C4-2B (cell line): ENCODE results near the gene PARVG.

ENCODE experiments used
- ZFX ChIP-seq: fragments of 450-650 bp; IDR thresholded peaks from 2 replicates; pipeline ENCODE4 v1.6.1; 2017
- TF ChIP-seq, protein P1 (sequence below): fragments of 450-650 bp; conservative IDR thresholded peaks from 2 replicates; pipeline ENCODE4 v1.5.1; 2017; ENCODE audit warnings: mild to moderate bottlenecking

DNA sequence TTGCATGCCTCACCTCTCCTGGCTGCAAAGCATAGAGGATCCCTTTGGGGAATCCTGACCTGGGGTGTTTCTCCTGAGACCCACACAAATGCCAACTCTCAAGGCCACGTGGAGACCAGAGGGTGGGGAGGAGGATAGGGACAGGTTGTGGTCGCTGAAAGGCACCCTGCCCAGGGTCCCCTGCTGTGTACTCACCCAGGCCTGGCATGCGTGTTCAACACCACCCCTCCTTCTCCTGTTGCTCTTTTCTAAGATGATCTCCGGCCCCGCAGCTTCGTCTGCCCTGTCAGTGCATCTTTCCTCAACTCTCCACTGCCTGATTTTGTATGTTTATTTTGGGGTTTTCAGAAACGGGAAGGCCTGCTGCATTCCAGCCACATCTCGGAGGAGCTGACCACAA lies 44.6 kb upstream of the PARVG start:
- TF ChIP-seq, protein P1, sequence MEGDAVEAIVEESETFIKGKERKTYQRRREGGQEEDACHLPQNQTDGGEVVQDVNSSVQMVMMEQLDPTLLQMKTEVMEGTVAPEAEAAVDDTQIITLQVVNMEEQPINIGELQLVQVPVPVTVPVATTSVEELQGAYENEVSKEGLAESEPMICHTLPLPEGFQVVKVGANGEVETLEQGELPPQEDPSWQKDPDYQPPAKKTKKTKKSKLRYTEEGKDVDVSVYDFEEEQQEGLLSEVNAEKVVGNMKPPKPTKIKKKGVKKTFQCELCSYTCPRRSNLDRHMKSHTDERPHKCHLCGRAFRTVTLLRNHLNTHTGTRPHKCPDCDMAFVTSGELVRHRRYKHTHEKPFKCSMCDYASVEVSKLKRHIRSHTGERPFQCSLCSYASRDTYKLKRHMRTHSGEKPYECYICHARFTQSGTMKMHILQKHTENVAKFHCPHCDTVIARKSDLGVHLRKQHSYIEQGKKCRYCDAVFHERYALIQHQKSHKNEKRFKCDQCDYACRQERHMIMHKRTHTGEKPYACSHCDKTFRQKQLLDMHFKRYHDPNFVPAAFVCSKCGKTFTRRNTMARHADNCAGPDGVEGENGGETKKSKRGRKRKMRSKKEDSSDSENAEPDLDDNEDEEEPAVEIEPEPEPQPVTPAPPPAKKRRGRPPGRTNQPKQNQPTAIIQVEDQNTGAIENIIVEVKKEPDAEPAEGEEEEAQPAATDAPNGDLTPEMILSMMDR, result no peak
- no peak for TF ChIP-seq ZFX
